Activated T-helper 1 cell treated with Interleukin-2 at 50 U/mL for 16 hours (primary cell): ENCODE measurements around the gene E2F6.

ENCODE experiments used
- DNase-seq: peaks from one replicate; pipeline ENCODE4 v3.0.0-alpha.2; 2020; ENCODE audit warnings: low read depth

E2F6 gene

GRCh38 chr2:11465485-11466306 is at the start of gene E2F6:
Gene E2F6 (minus strand): TSS chr2:11466161. CDS start chr2:11465879, 282 bp downstream.
- DNase-seq, result peak; percentile 79

GRCh38 chr2:11515490-11515981 is 49.6 kb upstream of the E2F6 start:
- no peak for DNase-seq

- DNase-seq, result no peak
These were observed 48.9 kb upstream of the E2F6 start for GRCh38 chr2:11514904-11515303.

- DNase-seq, result no peak
These were observed 48.2 kb upstream of the E2F6 start for GRCh38 chr2:11514081-11514730.

- DNase-seq, result no peak
These were observed 47.4 kb upstream of the E2F6 start for GRCh38 chr2:11513319-11513718.

- no peak for DNase-seq
These were observed 46.5 kb upstream of the E2F6 start for GRCh38 chr2:11512431-11512830.

- DNase-seq, result no peak
These were observed 43.8 kb upstream of the E2F6 start for GRCh38 chr2:11509657-11510360.

GRCh38 chr2:11508279-11508678 is 42.3 kb upstream of the E2F6 start:
- no peak for DNase-seq

- DNase-seq, result no peak
These were observed 41.6 kb upstream of the E2F6 start for GRCh38 chr2:11507517-11507916.

GRCh38 chr2:11506611-11506969 is 40.6 kb upstream of the E2F6 start:
- DNase-seq, result no peak

GRCh38 chr2:11505652-11506610 is 40.0 kb upstream of the E2F6 start:
- no peak for DNase-seq

- no peak for DNase-seq
These were observed 37.5 kb upstream of the E2F6 start for GRCh38 chr2:11503354-11503927.

GRCh38 chr2:11502740-11503292 is 36.9 kb upstream of the E2F6 start:
- no peak for DNase-seq

GRCh38 chr2:11500702-11501303 is 34.8 kb upstream of the E2F6 start:
- no peak for DNase-seq

- DNase-seq, result no peak
These were observed 33.3 kb upstream of the E2F6 start for GRCh38 chr2:11499081-11499743.

- no peak for DNase-seq
These were observed 32.6 kb upstream of the E2F6 start for GRCh38 chr2:11498543-11499034.

- no peak for DNase-seq
These were observed 30.1 kb upstream of the E2F6 start for GRCh38 chr2:11495844-11496681.

GRCh38 chr2:11494310-11494709 is 28.3 kb upstream of the E2F6 start:
- no peak for DNase-seq

GRCh38 chr2:11493282-11493681 is 27.3 kb upstream of the E2F6 start:
- no peak for DNase-seq
